Measurements from ENCODE around the gene BICDL2. TPM values are rescaled to one million over a fixed set of nuclear protein-coding genes. Genes with fewer than 3 reads are reported as not detected.

The BICDL2 gene
- polyA plus RNA-seq, 1 donor from 2014 or later = 0.37 TPM

DNA sequence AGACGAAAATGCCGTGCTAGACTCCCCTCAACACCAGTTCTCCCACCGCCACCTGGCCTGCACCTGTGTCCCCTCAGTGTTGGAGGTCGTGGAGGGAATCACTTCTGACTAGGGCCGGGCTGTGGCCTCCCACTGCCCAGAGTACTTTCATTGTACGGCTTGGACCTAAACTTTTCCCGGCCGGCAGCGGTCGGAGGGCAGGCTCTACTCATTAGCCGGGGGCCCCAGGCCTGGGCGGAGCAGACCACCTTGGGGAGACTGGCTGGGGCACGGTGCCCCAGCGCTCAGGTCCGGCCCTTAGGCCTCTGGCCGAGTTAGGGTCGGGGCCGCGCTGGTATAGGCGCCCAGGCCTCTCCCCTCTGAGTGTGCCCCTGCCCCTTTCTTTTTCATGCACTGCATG is 19.4 kb downstream of the BICDL2 start:
- Histone ChIP-seq H3K79me2 (replicated peaks; ENCODE audit: insufficient read depth, low read length) (no peaks in the 10 kb centered on the region), H3K9ac (ENCODE audit: low read length) (no peak overlapping the region), H3K27ac (ENCODE audit: low read length) (no peak overlapping the region), H3K4me2 (ENCODE audit: low read length) (no peak overlapping the region), H3K36me3 (ENCODE audit: insufficient read depth, low read length) (no peaks in the 10 kb centered on the region), H3K27me3 (ENCODE audit: insufficient read depth, low read depth, low read length) (peaks cover 44% of the 10 kb centered on the region), H4K20me1 (ENCODE audit: insufficient read depth) (no peaks in the 10 kb centered on the region), H2AFZ (ENCODE audit: low read depth, low read length) (no peak overlapping the region), H3K9me3 (ENCODE audit: low read length) (no peaks in the 10 kb centered on the region), H3K4me3 (ENCODE audit: low read length) (no peak overlapping the region), H3F3A (ENCODE audit: insufficient read depth, low read length, poor library complexity, severe bottlenecking) (no peaks in the 10 kb centered on the region), H3K9me2 (ENCODE audit: insufficient read depth, low read length) (no peaks in the 10 kb centered on the region)
- TF ChIP-seq SMC3 (conservative IDR thresholded peaks at IDR 0.05; ENCODE audit: poor library complexity) = no peak
- TF ChIP-seq TAF1 (IDR thresholded peaks at IDR 0.05; ENCODE audit: low read depth) = no peak
- TF ChIP-seq, protein P1, sequence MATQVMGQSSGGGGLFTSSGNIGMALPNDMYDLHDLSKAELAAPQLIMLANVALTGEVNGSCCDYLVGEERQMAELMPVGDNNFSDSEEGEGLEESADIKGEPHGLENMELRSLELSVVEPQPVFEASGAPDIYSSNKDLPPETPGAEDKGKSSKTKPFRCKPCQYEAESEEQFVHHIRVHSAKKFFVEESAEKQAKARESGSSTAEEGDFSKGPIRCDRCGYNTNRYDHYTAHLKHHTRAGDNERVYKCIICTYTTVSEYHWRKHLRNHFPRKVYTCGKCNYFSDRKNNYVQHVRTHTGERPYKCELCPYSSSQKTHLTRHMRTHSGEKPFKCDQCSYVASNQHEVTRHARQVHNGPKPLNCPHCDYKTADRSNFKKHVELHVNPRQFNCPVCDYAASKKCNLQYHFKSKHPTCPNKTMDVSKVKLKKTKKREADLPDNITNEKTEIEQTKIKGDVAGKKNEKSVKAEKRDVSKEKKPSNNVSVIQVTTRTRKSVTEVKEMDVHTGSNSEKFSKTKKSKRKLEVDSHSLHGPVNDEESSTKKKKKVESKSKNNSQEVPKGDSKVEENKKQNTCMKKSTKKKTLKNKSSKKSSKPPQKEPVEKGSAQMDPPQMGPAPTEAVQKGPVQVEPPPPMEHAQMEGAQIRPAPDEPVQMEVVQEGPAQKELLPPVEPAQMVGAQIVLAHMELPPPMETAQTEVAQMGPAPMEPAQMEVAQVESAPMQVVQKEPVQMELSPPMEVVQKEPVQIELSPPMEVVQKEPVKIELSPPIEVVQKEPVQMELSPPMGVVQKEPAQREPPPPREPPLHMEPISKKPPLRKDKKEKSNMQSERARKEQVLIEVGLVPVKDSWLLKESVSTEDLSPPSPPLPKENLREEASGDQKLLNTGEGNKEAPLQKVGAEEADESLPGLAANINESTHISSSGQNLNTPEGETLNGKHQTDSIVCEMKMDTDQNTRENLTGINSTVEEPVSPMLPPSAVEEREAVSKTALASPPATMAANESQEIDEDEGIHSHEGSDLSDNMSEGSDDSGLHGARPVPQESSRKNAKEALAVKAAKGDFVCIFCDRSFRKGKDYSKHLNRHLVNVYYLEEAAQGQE (IDR thresholded peaks at IDR 0.05; ENCODE audit: borderline replicate concordance) = no peak
- no peak for TF ChIP-seq POLR2AphosphoS5 (IDR thresholded peaks at IDR 0.05)
- no peak for TF ChIP-seq RAD21 (conservative IDR thresholded peaks at IDR 0.05)
- TF ChIP-seq, protein P2, sequence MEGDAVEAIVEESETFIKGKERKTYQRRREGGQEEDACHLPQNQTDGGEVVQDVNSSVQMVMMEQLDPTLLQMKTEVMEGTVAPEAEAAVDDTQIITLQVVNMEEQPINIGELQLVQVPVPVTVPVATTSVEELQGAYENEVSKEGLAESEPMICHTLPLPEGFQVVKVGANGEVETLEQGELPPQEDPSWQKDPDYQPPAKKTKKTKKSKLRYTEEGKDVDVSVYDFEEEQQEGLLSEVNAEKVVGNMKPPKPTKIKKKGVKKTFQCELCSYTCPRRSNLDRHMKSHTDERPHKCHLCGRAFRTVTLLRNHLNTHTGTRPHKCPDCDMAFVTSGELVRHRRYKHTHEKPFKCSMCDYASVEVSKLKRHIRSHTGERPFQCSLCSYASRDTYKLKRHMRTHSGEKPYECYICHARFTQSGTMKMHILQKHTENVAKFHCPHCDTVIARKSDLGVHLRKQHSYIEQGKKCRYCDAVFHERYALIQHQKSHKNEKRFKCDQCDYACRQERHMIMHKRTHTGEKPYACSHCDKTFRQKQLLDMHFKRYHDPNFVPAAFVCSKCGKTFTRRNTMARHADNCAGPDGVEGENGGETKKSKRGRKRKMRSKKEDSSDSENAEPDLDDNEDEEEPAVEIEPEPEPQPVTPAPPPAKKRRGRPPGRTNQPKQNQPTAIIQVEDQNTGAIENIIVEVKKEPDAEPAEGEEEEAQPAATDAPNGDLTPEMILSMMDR (IDR thresholded peaks at IDR 0.05; ENCODE audit: poor library complexity, severe bottlenecking) = no peak
- TF ChIP-seq EP300 (conservative IDR thresholded peaks at IDR 0.05; ENCODE audit: poor library complexity, severe bottlenecking) = no peak
- TF ChIP-seq MXI1 (conservative IDR thresholded peaks at IDR 0.05; ENCODE audit: poor library complexity, severe bottlenecking) = no peak

DNA sequence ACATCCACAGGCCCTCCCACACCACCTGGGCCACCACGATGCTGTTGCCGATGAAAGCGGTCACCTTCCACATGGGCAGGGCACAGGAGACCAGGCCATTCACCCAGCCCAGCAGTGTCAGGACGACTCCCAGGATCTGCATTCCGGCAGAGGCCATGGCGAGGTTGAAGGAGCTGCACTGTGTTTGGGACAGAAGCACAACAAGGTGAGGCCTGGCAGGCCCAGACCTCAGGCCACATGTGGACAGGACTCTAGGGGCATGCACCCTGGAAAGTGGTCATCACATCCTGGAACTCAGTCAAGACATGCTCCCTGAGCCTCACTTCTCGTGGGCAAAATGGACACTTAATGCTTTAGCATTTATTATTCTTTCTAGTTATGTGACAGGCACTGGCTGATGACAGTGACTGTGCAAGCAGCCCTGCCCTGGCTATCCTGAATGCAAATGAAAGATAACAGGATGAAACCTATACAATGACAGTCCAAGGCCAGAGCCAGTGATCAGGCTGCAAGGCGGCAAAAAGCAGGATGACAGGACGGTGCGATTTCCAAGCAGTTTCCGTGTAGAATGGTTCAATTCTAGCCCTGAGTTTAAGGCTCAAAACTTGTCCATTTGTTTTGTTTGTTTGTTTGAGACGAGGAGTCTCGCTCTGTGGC is 20.8 kb downstream of the BICDL2 start:
- H3K36me3 ChIP-seq (ENCODE audit: insufficient read depth, low read length) = no peaks in the 10 kb centered on the region
- H3K27me3 ChIP-seq (ENCODE audit: insufficient read depth, low read depth, low read length) = peaks cover 46% of the 10 kb centered on the region
- H3K27ac ChIP-seq (ENCODE audit: low read length) = no peak overlapping the region
- TF ChIP-seq RAD21 (conservative IDR thresholded peaks at IDR 0.05) = no peak
- no peak for TF ChIP-seq EP300 (conservative IDR thresholded peaks at IDR 0.05; ENCODE audit: poor library complexity, severe bottlenecking)
- TF ChIP-seq POLR2AphosphoS5 (IDR thresholded peaks at IDR 0.05) = no peak
- TF ChIP-seq, protein P2 (IDR thresholded peaks at IDR 0.05; ENCODE audit: poor library complexity, severe bottlenecking) = no peak
- TF ChIP-seq TAF1 (IDR thresholded peaks at IDR 0.05; ENCODE audit: low read depth) = no peak
- TF ChIP-seq, protein P1 (IDR thresholded peaks at IDR 0.05; ENCODE audit: borderline replicate concordance) = no peak
- TF ChIP-seq SMC3 (conservative IDR thresholded peaks at IDR 0.05; ENCODE audit: poor library complexity) = no peak
- TF ChIP-seq EZH2 (IDR thresholded peaks at IDR 0.05; ENCODE audit: borderline replicate concordance, insufficient read depth, low read length, poor library complexity, severe bottlenecking) = no peak
- TF ChIP-seq MXI1 (conservative IDR thresholded peaks at IDR 0.05; ENCODE audit: poor library complexity, severe bottlenecking) = no peak
- H3K4me2 ChIP-seq (ENCODE audit: low read length) = no peak overlapping the region
- H3F3A ChIP-seq (ENCODE audit: insufficient read depth, low read length, poor library complexity, severe bottlenecking) = no peaks in the 10 kb centered on the region
- no peaks in the 10 kb centered on the region for H3K9me2 ChIP-seq (ENCODE audit: insufficient read depth, low read length)
- no peak overlapping the region for H3K9ac ChIP-seq (ENCODE audit: low read length)
- no peaks in the 10 kb centered on the region for H3K79me2 ChIP-seq (replicated peaks; ENCODE audit: insufficient read depth, low read length)
- no peak overlapping the region for H2AFZ ChIP-seq (ENCODE audit: low read depth, low read length)
- H3K4me3 ChIP-seq (ENCODE audit: low read length) = no peak overlapping the region
- H3K9me3 ChIP-seq (ENCODE audit: low read length) = no peaks in the 10 kb centered on the region
- H4K20me1 ChIP-seq (ENCODE audit: insufficient read depth) = no peaks in the 10 kb centered on the region
